ENCODE results near the gene TRAF2. TPM values are rescaled to one million over a fixed set of nuclear protein-coding genes. Genes with fewer than 3 reads are reported as not detected.

TRAF2 gene
- total and polyA plus RNA-seq, 2 donors (not counting 3 experiments of a cell fraction or from before 2014, with no cell fraction given), result 10.9 to 23.1 TPM

GRCh38 chr9:136953771-136954269, 67.5 kb downstream of the TRAF2 start:
- ChIA-PET CTCF (interaction anchor here (1.0 to 1.1 kb wide), 3 partner anchors 42 to 75 kb away, joined by 3 to 5 read pairs (median 4); partner anchors contain the start of gene CLIC3), POLR2A (no interaction called here)
- peaks cover 5% of the 10 kb centered on the region for H3K4me1 ChIP-seq (ENCODE audit: control insufficient read depth, extremely low read depth, insufficient read depth, low read length)
- intact Hi-C loops (cut with micrococcal nuclease) (no loop called here), dilution Hi-C loops (cut with MboI; ENCODE audit: extremely low pct_ligation_motif_present, low sequenced_read_pairs) (no loop called here)
- H2AFZ ChIP-seq (ENCODE audit: low read depth, low read length), result no peak overlapping the region
- no peaks in the 10 kb centered on the region for H3K36me3 ChIP-seq (ENCODE audit: control insufficient read depth in 2 of 2, extremely low read depth in 1 of 2, insufficient read depth in 2 of 2, low read length in 2 of 2)
- H3K9me3 ChIP-seq (replicated peaks; ENCODE audit: control insufficient read depth, insufficient read depth, low read length), result no peaks in the 10 kb centered on the region
- no peak for FAIRE-seq
- H3K9me1 ChIP-seq (replicated peaks; ENCODE audit: control insufficient read depth, extremely low read depth, insufficient read depth, low read length), result no peaks in the 10 kb centered on the region
- TF ChIP-seq FOS (IDR thresholded peaks at IDR 0.05; ENCODE audit: borderline replicate concordance, insufficient read depth, low read length), result no peak
- TF ChIP-seq GATA2 (IDR thresholded peaks at IDR 0.05; ENCODE audit: insufficient read depth, insufficient read length, low read depth, low read length), result no peak
- no peak for TF ChIP-seq POLR2A (IDR thresholded peaks at IDR 0.05; ENCODE audit: low read depth, low read length)
- no peak for TF ChIP-seq EZH2 (IDR thresholded peaks at IDR 0.05; ENCODE audit: borderline replicate concordance, low read depth, low read length, severe bottlenecking)
- TF ChIP-seq, protein P1, sequence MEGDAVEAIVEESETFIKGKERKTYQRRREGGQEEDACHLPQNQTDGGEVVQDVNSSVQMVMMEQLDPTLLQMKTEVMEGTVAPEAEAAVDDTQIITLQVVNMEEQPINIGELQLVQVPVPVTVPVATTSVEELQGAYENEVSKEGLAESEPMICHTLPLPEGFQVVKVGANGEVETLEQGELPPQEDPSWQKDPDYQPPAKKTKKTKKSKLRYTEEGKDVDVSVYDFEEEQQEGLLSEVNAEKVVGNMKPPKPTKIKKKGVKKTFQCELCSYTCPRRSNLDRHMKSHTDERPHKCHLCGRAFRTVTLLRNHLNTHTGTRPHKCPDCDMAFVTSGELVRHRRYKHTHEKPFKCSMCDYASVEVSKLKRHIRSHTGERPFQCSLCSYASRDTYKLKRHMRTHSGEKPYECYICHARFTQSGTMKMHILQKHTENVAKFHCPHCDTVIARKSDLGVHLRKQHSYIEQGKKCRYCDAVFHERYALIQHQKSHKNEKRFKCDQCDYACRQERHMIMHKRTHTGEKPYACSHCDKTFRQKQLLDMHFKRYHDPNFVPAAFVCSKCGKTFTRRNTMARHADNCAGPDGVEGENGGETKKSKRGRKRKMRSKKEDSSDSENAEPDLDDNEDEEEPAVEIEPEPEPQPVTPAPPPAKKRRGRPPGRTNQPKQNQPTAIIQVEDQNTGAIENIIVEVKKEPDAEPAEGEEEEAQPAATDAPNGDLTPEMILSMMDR (IDR thresholded peaks at IDR 0.05; ENCODE audit: extremely low read depth in 1 of 2, insufficient read depth in 1 of 2, low read depth in 1 of 2, low read length in 2 of 2), result no peak
- no peak for TF ChIP-seq POLR2AphosphoS5 (IDR thresholded peaks at IDR 0.05; ENCODE audit: insufficient read depth, low read depth, low read length)
- no peak overlapping the region for H3K27ac ChIP-seq (ENCODE audit: insufficient read depth, low read depth, low read length)
- no TSS peak for BruUV-seq (replicated peaks)
- no peaks in the 10 kb centered on the region for H3K27me3 ChIP-seq (ENCODE audit: control insufficient read depth in 2 of 2, insufficient read depth in 2 of 2, low read length in 2 of 2)
- no peaks in the 10 kb centered on the region for H4K20me1 ChIP-seq (replicated peaks; ENCODE audit: control insufficient read depth, extremely low read depth, insufficient read depth, low read length)
- H3K4me3 ChIP-seq (replicated peaks in 1 of 3; ENCODE audit: insufficient read depth in 1 of 3, low read depth in 1 of 3, low read length in 3 of 3), result no peak overlapping the region
- no peak overlapping the region for H3K4me2 ChIP-seq (ENCODE audit: insufficient read depth, low read length)
- H3K9ac ChIP-seq (replicated peaks; ENCODE audit: extremely low read depth, insufficient read depth, low read length), result no peak overlapping the region
- DNase-seq (ENCODE audit: low read depth, low spot score), result no peak
- no peaks in the 10 kb centered on the region for H3K79me2 ChIP-seq (ENCODE audit: control insufficient read depth, insufficient read depth, low read length)
